GM21529 (cell line): Measurements from ENCODE around the gene CRYL1.

Source experiments
- ATAC-seq: cut with Tn5 transposase; IDR thresholded peaks from one replicate; pipeline ENCODE4 v1.9.1; 2021; ENCODE audit not compliant: unreplicated experiment

The CRYL1 gene

GRCh38 chr13:20534038-20534608 lies 8.5 kb upstream of the CRYL1 start:
- ATAC-seq = no peak

DNA sequence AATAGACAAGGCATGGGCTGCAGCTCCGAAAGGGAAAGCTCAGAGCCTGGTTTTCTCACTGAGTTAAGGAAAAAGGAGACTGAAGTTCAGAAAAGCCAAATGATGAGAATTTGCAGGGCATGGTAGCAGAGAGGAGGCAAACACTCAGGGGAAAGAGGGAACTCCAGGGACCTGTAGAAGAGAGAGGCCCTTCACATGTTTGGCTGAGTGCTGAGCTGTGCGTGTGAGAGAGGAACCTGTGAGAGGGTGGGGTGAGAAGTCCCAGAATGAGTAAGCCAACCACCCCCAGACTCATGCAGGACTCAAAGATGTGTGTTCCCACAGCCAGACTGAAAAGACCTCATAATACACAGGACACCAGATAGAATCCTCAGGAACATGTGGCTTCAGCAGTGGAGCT lies 2.8 kb upstream of the CRYL1 start:
- ATAC-seq = no peak

DNA sequence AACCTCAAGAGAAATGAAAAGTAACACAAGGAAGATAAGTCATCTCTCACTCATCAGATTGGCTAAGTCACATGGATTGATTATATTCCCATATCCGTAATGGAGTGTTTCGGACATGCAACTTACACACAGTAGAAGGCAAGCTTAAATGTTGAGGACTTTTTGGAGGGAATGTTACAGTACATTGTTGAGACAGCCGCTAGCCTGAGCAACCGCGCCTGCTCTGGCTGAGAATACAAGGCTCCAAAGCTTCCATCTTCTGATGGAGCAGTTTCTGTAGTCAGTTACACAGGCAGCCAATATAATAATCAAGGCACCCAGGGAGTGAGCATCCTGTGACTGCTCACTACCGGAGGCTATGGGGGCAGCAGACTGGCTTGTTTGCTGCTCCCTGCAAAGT lies 1.0 kb upstream of the CRYL1 start:
- ATAC-seq = no peak

DNA sequence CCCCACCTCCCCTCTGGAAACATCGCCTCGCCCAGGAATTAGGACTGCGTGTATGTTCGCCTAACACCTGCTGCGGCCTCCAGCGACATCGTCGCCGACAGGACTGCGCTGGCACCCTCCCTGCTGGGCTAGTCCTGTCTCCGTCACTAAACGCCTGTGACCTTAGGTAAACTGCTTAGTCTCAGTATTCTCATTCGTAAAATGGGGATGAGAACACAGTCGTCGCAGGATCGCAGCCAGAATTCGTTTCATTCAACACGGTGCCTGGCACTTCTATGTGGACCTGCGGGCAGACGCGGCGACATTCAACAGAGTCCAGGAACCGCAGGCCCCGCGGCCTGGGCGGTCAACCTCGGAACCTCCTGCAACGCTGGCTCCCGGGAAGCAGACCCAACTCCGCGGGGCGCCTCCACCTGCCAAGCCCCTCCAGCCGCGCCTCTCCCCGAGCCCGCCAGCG lies 485 bp downstream of the CRYL1 start:
- peak; percentile 19 for ATAC-seq

DNA sequence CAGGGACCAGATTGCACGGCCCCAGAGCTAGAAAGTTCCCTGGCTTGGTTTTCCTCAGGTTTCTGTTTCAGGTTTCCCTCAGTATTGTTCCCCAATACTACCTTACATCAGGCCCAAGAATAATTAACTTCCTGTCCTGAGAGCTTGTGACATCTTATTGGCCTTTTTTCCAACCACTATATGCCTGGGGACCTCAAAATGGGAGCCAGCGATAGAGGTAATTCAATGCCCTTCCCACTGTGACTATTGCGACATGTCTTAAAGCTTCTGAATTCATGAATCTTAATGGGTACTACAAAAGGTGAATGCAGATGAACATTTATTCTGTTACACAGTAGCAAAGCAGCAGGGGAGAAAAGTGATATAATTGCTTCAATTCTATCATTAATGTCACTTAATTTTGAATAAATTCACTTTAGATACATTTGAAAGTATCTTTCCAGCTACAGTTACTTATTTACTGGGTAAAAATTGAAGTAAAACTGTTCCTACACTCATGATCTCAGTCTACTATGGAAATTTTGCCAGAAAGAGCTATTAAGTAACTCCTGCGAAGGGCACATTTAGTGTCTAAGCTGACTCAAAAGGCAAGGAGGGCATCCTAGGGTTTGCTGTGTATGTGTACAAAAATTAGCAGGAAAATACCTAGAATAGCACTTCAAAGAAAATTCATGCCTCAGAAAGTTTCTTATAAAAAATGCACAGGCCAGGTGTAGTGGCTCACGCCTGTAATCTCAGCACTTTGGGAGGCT lies 4.1 kb downstream of the CRYL1 start:
- no peak for ATAC-seq

DNA sequence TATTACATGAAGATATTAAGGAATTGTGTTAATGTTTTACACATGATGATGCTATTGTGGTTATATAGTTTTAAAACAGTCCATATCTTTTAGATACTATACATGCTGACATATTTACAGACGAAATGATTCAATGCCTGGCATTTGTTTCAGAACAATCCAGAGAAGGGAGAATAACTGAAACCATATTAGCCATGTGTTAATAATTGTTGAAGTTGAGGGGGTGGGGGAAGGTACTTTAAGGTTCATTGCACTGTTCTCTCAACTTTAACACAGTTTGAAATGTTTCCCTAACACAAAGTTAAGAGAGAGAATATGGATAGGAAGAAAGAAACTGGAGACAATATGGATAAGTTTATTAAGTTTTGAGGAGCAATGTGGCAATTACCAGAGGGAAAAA lies 5.8 kb downstream of the CRYL1 start:
- ATAC-seq = no peak

DNA sequence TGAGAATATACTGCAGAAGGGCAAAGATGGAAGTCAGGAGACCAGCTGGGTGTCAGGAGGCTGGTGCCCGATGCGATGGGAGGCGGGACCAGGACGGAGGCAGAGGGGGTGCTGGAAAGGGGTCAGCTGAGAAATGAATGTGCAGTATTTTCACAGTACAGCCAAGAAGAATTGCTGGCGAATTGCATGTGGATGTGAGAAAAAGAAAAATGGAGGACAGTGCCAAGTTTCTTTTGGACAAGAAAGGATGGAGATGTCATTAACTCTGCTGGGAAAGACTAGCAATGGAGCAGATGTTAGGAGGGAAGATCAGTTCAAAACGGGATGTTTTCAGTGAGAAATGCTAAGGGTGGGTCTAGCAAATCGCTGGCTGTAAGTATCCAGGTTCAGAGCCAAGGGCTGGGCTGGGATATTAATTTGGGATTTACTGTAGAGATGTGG lies 7.0 kb downstream of the CRYL1 start:
- ATAC-seq = no peak

DNA sequence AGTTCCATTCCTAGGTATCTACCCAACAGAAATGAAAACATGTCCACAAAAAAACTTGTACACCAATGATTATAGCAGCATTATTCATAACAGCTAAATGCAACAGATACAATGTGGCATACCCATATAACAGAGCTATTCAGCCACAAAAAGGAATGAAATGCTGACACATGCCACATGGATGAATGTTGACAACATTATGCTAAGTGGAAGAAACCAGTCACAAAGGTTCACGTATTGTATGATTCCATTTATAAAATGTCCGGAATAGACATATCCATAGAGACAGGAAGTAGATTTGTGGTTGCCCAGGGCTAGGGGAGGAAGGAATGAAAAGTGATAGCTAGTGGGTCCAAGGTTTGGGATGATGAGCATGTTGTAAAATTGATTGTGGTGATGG lies 10.8 kb downstream of the CRYL1 start:
- ATAC-seq = no peak

- no peak for ATAC-seq
These were observed 12.1 kb downstream of the CRYL1 start for GRCh38 chr13:20513466-20513995.

DNA sequence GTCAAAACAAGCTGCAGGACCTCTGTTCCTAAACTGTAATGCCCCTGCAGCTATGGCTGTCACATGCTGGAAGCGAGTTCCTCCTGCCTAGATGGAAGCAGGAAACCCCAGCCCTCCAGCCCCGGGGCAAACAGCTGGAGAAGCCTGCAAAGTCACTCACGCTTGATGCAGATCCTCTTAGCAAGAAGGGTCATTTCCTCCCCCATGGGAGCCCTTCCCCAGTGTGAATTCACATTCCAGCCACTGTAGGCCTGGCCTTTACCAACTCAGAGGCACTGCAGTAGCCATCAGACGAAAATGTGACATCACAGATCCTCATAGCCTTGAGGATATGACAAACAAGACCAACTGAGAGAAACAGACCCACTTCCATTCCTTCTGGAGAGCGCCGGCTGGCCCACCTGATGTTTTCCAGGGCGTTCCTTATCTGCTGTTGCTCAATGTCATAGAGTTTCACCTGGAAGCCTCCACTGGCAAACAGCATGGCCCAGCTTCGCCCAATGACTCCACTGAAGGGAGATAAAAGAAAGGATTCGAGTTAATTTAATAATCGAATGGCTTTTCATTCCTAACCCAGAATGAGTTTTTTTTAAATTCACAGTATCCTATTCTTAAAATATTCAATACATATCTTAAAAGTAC lies 13.5 kb downstream of the CRYL1 start:
- no peak for ATAC-seq

DNA sequence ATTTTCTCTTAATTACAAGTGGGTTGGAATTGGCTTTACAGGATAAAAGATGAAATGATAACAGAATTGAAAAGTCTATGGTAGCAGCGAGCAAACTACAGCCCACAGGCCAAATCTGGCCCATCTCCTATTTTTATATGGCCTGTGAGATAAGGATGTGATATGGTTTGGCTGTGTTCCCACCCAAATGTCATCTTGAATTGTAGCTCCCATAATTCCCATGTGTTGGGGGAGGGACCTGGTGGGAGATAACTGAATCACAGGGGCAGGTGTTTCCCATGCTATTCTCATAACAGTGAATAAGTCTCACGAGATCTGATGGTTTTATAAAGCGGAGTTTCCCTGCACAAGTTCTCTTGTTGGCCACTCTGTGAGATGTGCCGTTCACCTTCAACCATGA lies 19.0 kb downstream of the CRYL1 start:
- no peak for ATAC-seq

GRCh38 chr13:20505405-20506366 lies 20.0 kb downstream of the CRYL1 start:
- ATAC-seq = no peak

GRCh38 chr13:20503088-20504083 lies 22.3 kb downstream of the CRYL1 start:
- no peak for ATAC-seq

- no peak for ATAC-seq
These were observed 24.1 kb downstream of the CRYL1 start for GRCh38 chr13:20501592-20501991.

DNA sequence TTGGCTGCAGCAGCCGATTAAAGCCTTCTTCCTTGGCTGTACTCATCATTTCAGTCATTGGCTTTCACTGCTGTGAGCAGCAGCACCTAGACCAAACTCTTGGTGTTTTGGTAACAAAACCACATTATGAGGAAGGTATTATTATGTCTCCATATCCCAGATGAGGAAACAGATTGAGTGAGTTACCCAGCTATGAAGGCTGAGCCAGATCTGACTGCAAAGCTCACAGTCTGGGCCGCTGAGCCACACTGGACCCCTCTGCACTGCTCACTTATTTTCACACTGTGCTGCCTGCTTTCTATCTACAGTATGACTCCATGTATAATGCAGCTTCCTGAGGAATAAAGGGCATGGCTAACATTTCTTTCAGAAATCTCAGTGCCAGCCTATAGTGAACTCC lies 24.5 kb downstream of the CRYL1 start:
- no peak for ATAC-seq

DNA sequence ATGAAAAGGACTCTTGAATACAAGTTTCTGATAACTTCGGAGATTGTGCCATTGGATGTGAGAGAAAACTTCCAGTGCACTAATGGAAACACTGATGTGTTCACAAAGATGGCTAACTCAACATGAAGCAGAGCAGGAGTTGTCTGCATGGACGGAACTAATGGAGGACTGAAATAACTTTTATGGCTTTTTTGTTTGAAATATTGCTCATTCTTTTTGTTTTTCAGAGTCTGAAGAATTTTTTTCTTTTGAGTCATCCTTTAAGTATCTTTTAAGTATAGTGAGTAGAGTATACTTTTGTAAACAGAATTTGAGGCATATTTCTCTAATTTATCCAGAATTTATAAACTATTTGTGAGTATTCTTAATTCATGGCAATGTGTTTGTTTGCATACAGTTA lies 25.7 kb downstream of the CRYL1 start:
- no peak for ATAC-seq

- no peak for ATAC-seq
These were observed 27.0 kb downstream of the CRYL1 start for GRCh38 chr13:20498659-20499058.

DNA sequence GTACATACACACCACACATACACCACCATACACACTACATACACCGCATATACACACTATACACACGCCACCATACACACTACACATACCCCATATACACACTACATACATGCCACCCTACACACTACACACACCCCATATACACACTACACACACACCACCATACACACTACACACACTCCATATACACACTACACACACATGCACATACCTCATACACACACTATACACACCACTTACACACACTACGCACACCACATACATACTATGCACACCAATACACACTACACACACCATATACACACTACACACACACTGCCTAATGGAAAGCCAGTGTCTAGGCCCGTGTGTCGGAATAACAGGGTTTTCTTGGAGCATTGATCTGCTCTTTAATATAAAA lies 27.5 kb downstream of the CRYL1 start:
- no peak for ATAC-seq

DNA sequence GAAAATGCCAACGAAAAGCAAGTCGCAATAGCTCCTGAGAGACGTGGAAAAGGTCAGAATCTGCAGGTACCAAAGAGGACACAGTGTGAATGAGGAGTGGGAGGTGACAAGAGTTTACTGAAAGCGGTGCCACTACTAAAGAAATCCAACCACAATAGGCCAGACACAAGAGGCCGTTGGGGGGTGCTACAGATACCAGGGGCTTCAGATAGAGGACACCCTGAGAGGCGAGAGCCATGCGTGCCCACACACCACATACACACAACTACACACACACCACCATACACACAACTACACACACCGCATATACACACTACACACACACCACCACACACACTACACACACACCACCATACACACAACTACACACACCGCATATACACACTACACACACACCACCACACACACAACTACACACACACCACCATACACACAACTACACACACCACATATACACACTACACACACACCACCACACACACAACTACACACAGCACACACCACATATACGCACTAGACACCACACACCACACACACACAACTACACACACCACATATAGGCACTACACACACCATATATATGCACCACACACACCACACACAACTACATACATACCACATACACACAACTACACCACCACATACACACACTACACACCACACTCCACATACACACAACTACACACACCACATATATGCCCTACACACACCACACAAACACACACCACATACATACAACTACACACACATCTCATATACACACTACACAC lies 28.5 kb downstream of the CRYL1 start:
- ATAC-seq = no peak
